Mammary epithelial cell (primary cell): Measurements from ENCODE around the gene OSBP2.

Source experiments
- EZH2 ChIP-seq: IDR thresholded peaks from 2 replicates; pipeline ENCODE4 v1.6.1; 2012; ENCODE audit warnings: low read length, inconsistent platforms, borderline replicate concordance
- TF ChIP-seq, protein P1 (sequence below), 2 donors: IDR thresholded peaks in 1 of 2; conservative IDR thresholded peaks in 1 of 2; 2 replicates each; pipeline ENCODE4 v1.5.1; 2011 to 2012; ENCODE audit warnings: inconsistent platforms in 2 of 2, low read length in 2 of 2, mild to moderate bottlenecking in 2 of 2, control low read depth in 1 of 2, low read depth in 1 of 2; ENCODE audit not compliant: insufficient read depth in 1 of 2; ENCODE audit errors: extremely low read depth in 1 of 2

DNA sequence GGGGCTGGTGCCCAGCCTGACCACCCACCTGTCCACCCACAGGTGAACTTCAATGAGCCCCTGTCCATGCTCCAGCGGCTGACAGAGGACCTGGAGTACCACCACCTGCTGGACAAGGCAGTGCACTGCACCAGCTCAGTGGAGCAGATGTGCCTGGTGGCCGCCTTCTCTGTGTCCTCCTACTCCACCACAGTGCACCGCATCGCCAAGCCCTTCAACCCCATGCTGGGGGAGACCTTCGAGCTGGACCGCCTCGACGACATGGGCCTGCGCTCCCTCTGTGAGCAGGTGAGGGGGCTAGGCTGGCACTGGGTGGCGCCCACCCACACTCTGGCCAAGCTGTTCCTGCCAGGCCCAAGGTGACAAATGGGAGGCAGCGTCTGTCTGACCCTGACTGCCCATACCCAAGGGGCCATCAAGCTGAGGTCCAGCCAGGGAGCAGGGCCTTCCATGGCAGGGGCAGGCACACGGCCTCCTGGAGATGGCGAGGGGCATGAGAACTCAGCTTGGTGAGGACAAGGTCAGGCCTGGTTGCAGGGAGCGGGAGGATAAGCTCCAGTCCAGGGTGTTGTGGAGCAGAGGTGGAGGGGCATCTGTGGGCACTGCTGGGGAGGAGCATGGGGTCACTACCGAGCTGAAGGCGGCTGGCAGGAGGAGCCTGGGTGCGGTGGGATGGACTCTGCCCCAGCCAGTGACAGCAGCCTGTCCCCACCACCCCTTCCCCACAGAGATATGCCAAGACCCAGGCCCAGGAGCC is 196.2 kb downstream of the OSBP2 start:
- TF ChIP-seq, protein P1, sequence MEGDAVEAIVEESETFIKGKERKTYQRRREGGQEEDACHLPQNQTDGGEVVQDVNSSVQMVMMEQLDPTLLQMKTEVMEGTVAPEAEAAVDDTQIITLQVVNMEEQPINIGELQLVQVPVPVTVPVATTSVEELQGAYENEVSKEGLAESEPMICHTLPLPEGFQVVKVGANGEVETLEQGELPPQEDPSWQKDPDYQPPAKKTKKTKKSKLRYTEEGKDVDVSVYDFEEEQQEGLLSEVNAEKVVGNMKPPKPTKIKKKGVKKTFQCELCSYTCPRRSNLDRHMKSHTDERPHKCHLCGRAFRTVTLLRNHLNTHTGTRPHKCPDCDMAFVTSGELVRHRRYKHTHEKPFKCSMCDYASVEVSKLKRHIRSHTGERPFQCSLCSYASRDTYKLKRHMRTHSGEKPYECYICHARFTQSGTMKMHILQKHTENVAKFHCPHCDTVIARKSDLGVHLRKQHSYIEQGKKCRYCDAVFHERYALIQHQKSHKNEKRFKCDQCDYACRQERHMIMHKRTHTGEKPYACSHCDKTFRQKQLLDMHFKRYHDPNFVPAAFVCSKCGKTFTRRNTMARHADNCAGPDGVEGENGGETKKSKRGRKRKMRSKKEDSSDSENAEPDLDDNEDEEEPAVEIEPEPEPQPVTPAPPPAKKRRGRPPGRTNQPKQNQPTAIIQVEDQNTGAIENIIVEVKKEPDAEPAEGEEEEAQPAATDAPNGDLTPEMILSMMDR (conservative IDR thresholded peaks at IDR 0.05 in 1 of 2, IDR thresholded peaks at IDR 0.05 in 1 of 2; ENCODE audit: extremely low read depth in 1 of 2, insufficient read depth in 1 of 2, low read depth in 1 of 2, low read length in 2 of 2): peak; percentile 91 to 93
- TF ChIP-seq EZH2: no peak
